GM12874 (cell line): ENCODE data around the gene CALN1.

Experiments used
- TF ChIP-seq, protein P1 (sequence below): IDR thresholded peaks from 2 replicates; pipeline ENCODE4 v1.5.1; 2011; ENCODE audit warnings: low read depth, mild to moderate bottlenecking, control low read depth, low read length, moderate library complexity; ENCODE audit not compliant: insufficient read depth

CALN1 gene

DNA sequence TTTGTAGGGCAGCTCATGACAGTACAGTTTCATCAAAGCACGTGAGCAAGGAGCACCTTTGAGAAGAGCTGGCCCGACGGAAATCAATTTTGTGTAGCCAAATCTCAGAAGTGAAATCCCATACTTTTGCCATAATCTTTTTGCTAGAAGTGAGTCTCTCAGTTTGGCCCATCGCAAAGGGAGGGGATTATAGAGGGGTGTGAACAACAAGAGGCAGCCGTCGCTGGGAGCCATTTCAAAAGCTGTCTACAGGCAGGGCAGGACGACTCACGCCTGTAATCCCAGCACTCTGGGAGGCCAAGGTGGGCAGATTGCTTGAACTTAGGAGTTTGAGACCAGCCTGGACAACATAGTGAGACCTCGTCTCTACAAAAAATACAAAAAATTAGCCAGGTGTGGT lies 680.4 kb downstream of the CALN1 start:
- TF ChIP-seq, protein P1, sequence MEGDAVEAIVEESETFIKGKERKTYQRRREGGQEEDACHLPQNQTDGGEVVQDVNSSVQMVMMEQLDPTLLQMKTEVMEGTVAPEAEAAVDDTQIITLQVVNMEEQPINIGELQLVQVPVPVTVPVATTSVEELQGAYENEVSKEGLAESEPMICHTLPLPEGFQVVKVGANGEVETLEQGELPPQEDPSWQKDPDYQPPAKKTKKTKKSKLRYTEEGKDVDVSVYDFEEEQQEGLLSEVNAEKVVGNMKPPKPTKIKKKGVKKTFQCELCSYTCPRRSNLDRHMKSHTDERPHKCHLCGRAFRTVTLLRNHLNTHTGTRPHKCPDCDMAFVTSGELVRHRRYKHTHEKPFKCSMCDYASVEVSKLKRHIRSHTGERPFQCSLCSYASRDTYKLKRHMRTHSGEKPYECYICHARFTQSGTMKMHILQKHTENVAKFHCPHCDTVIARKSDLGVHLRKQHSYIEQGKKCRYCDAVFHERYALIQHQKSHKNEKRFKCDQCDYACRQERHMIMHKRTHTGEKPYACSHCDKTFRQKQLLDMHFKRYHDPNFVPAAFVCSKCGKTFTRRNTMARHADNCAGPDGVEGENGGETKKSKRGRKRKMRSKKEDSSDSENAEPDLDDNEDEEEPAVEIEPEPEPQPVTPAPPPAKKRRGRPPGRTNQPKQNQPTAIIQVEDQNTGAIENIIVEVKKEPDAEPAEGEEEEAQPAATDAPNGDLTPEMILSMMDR, result no peak
